ENCODE measurements around the gene INTS3.

Gene INTS3

GRCh38 chr1:153687346-153688125 lies 40.3 kb upstream of the INTS3 start:
- Histone ChIP-seq H3K27me3 (ENCODE audit: control insufficient read depth in 1 of 2, insufficient read depth in 2 of 2, low read length in 2 of 2) (peaks cover 3% of the 10 kb centered on the region in 2 donors), H3K4me1 (ENCODE audit: control insufficient read depth, insufficient read depth, low read length) (no peaks in the 10 kb centered on the region), H3K9me3 (ENCODE audit: control insufficient read depth in 2 of 2, low read length in 2 of 2) (no peaks in the 10 kb centered on the region), H3K9ac (ENCODE audit: low read length in 2 of 2) (no peak overlapping the region), H3K4me3 (ENCODE audit: low read length in 2 of 2) (no peak overlapping the region), H3K36me3 (ENCODE audit: control insufficient read depth in 2 of 2, insufficient read depth in 2 of 2, low read length in 2 of 2) (no peaks in the 10 kb centered on the region), H3K27ac (ENCODE audit: low read length) (no peak overlapping the region)

- Histone ChIP-seq H3K4me1 (ENCODE audit: control insufficient read depth, insufficient read depth, low read length) (no peaks in the 10 kb centered on the region), H3K9ac (ENCODE audit: low read length in 2 of 2) (no peak overlapping the region), H3K9me3 (ENCODE audit: control insufficient read depth in 2 of 2, low read length in 2 of 2) (no peaks in the 10 kb centered on the region), H3K27me3 (ENCODE audit: control insufficient read depth in 1 of 2, insufficient read depth in 2 of 2, low read length in 2 of 2) (peaks cover 3% of the 10 kb centered on the region in 2 donors), H3K36me3 (ENCODE audit: control insufficient read depth in 2 of 2, insufficient read depth in 2 of 2, low read length in 2 of 2) (no peaks in the 10 kb centered on the region), H3K4me3 (ENCODE audit: low read length in 2 of 2) (no peak overlapping the region), H3K27ac (ENCODE audit: low read length) (no peak overlapping the region)
Observed at GRCh38 chr1:153688276-153688675, 39.6 kb upstream of the INTS3 start.

- H3K9me3 ChIP-seq (ENCODE audit: control insufficient read depth in 2 of 2, low read length in 2 of 2): no peaks in the 10 kb centered on the region
- H3K4me3 ChIP-seq (ENCODE audit: low read length in 2 of 2): no peak overlapping the region
- H3K9ac ChIP-seq (ENCODE audit: low read length in 2 of 2): no peak overlapping the region
- peaks cover 3% of the 10 kb centered on the region in 2 donors for H3K27me3 ChIP-seq (ENCODE audit: control insufficient read depth in 1 of 2, insufficient read depth in 2 of 2, low read length in 2 of 2)
- no peaks in the 10 kb centered on the region for H3K4me1 ChIP-seq (ENCODE audit: control insufficient read depth, insufficient read depth, low read length)
- H3K36me3 ChIP-seq (ENCODE audit: control insufficient read depth in 2 of 2, insufficient read depth in 2 of 2, low read length in 2 of 2): no peaks in the 10 kb centered on the region
- no peak overlapping the region for H3K27ac ChIP-seq (ENCODE audit: low read length)
Observed at GRCh38 chr1:153688736-153689328, 39.0 kb upstream of the INTS3 start.

GRCh38 chr1:153693466-153693865 lies 34.4 kb upstream of the INTS3 start:
- Histone ChIP-seq H3K9ac (ENCODE audit: low read length in 2 of 2) (no peak overlapping the region), H3K27me3 (ENCODE audit: control insufficient read depth in 1 of 2, insufficient read depth in 2 of 2, low read length in 2 of 2) (no peaks in the 10 kb centered on the region), H3K4me1 (ENCODE audit: control insufficient read depth, insufficient read depth, low read length) (peaks cover 10% of the 10 kb centered on the region), H3K36me3 (ENCODE audit: control insufficient read depth in 2 of 2, insufficient read depth in 2 of 2, low read length in 2 of 2) (no peaks in the 10 kb centered on the region), H3K4me3 (ENCODE audit: low read length in 2 of 2) (no peak overlapping the region), H3K9me3 (ENCODE audit: control insufficient read depth in 2 of 2, low read length in 2 of 2) (no peaks in the 10 kb centered on the region), H3K27ac (ENCODE audit: low read length) (no peak overlapping the region)

- H3K4me3 ChIP-seq (ENCODE audit: low read length in 2 of 2): no peak overlapping the region
- H3K4me1 ChIP-seq (ENCODE audit: control insufficient read depth, insufficient read depth, low read length): peaks cover 16% of the 10 kb centered on the region
- no peak overlapping the region for H3K9ac ChIP-seq (ENCODE audit: low read length in 2 of 2)
- no peaks in the 10 kb centered on the region for H3K9me3 ChIP-seq (ENCODE audit: control insufficient read depth in 2 of 2, low read length in 2 of 2)
- peak overlapping the region; percentile 92 for H3K27ac ChIP-seq (ENCODE audit: low read length)
- no peaks in the 10 kb centered on the region for H3K27me3 ChIP-seq (ENCODE audit: control insufficient read depth in 1 of 2, insufficient read depth in 2 of 2, low read length in 2 of 2)
- no peaks in the 10 kb centered on the region for H3K36me3 ChIP-seq (ENCODE audit: control insufficient read depth in 2 of 2, insufficient read depth in 2 of 2, low read length in 2 of 2)
Observed at GRCh38 chr1:153696741-153697140, 31.1 kb upstream of the INTS3 start.

- peaks cover 16% of the 10 kb centered on the region for H3K4me1 ChIP-seq (ENCODE audit: control insufficient read depth, insufficient read depth, low read length)
- H3K27ac ChIP-seq (ENCODE audit: low read length): peak overlapping the region; percentile 92
- H3K9me3 ChIP-seq (ENCODE audit: control insufficient read depth in 2 of 2, low read length in 2 of 2): no peaks in the 10 kb centered on the region
- no peak overlapping the region for H3K4me3 ChIP-seq (ENCODE audit: low read length in 2 of 2)
- H3K27me3 ChIP-seq (ENCODE audit: control insufficient read depth in 1 of 2, insufficient read depth in 2 of 2, low read length in 2 of 2): no peaks in the 10 kb centered on the region
- peak overlapping the region; percentile 42 to 57 for H3K9ac ChIP-seq (ENCODE audit: low read length in 2 of 2)
- H3K36me3 ChIP-seq (ENCODE audit: control insufficient read depth in 2 of 2, insufficient read depth in 2 of 2, low read length in 2 of 2): no peaks in the 10 kb centered on the region
Observed at GRCh38 chr1:153697191-153698019, 30.4 kb upstream of the INTS3 start.

GRCh38 chr1:153698020-153698922 lies 29.6 kb upstream of the INTS3 start:
- no peaks in the 10 kb centered on the region for H3K27me3 ChIP-seq (ENCODE audit: control insufficient read depth in 1 of 2, insufficient read depth in 2 of 2, low read length in 2 of 2)
- peaks cover 16% of the 10 kb centered on the region for H3K4me1 ChIP-seq (ENCODE audit: control insufficient read depth, insufficient read depth, low read length)
- H3K9me3 ChIP-seq (ENCODE audit: control insufficient read depth in 2 of 2, low read length in 2 of 2): no peaks in the 10 kb centered on the region
- peak overlapping the region; percentile 92 for H3K27ac ChIP-seq (ENCODE audit: low read length)
- H3K4me3 ChIP-seq (ENCODE audit: low read length in 2 of 2): peak overlapping the region in 1 of 2 donors; percentile 55
- H3K9ac ChIP-seq (ENCODE audit: low read length in 2 of 2): peak overlapping the region; percentile 42 to 57
- no peaks in the 10 kb centered on the region for H3K36me3 ChIP-seq (ENCODE audit: control insufficient read depth in 2 of 2, insufficient read depth in 2 of 2, low read length in 2 of 2)

- Histone ChIP-seq H3K9me3 (ENCODE audit: control insufficient read depth in 2 of 2, low read length in 2 of 2) (no peaks in the 10 kb centered on the region), H3K4me3 (ENCODE audit: low read length in 2 of 2) (peak overlapping the region in 1 of 2 donors; percentile 29), H3K27ac (ENCODE audit: low read length) (peak overlapping the region; percentile 60), H3K4me1 (ENCODE audit: control insufficient read depth, insufficient read depth, low read length) (peaks cover 16% of the 10 kb centered on the region), H3K36me3 (ENCODE audit: control insufficient read depth in 2 of 2, insufficient read depth in 2 of 2, low read length in 2 of 2) (no peaks in the 10 kb centered on the region), H3K9ac (ENCODE audit: low read length in 2 of 2) (no peak overlapping the region), H3K27me3 (ENCODE audit: control insufficient read depth in 1 of 2, insufficient read depth in 2 of 2, low read length in 2 of 2) (no peaks in the 10 kb centered on the region)
Observed at GRCh38 chr1:153698923-153699714, 28.7 kb upstream of the INTS3 start.

- Histone ChIP-seq H3K27me3 (ENCODE audit: control insufficient read depth in 1 of 2, insufficient read depth in 2 of 2, low read length in 2 of 2) (no peaks in the 10 kb centered on the region), H3K36me3 (ENCODE audit: control insufficient read depth in 2 of 2, insufficient read depth in 2 of 2, low read length in 2 of 2) (no peaks in the 10 kb centered on the region), H3K4me3 (ENCODE audit: low read length in 2 of 2) (no peak overlapping the region), H3K27ac (ENCODE audit: low read length) (peak overlapping the region; percentile 60), H3K4me1 (ENCODE audit: control insufficient read depth, insufficient read depth, low read length) (peaks cover 16% of the 10 kb centered on the region), H3K9me3 (ENCODE audit: control insufficient read depth in 2 of 2, low read length in 2 of 2) (no peaks in the 10 kb centered on the region), H3K9ac (ENCODE audit: low read length in 2 of 2) (no peak overlapping the region)
Observed at GRCh38 chr1:153699768-153700167, 28.1 kb upstream of the INTS3 start.

Data from stomach smooth muscle (tissue), 2 donors.